C4-2B (cell line): ENCODE data around the gene GSTT2.

ENCODE experiments used
- H3K27ac ChIP-seq: fragments of 450-650 bp; 2 replicates; pipeline ENCODE4 v1.5.1; 2017
- ZFX ChIP-seq: fragments of 450-650 bp; IDR thresholded peaks from 2 replicates; pipeline ENCODE4 v1.6.1; 2017
- TF ChIP-seq, protein P1 (sequence below): fragments of 450-650 bp; conservative IDR thresholded peaks from 2 replicates; pipeline ENCODE4 v1.5.1; 2017; ENCODE audit warnings: mild to moderate bottlenecking

The GSTT2 gene

DNA sequence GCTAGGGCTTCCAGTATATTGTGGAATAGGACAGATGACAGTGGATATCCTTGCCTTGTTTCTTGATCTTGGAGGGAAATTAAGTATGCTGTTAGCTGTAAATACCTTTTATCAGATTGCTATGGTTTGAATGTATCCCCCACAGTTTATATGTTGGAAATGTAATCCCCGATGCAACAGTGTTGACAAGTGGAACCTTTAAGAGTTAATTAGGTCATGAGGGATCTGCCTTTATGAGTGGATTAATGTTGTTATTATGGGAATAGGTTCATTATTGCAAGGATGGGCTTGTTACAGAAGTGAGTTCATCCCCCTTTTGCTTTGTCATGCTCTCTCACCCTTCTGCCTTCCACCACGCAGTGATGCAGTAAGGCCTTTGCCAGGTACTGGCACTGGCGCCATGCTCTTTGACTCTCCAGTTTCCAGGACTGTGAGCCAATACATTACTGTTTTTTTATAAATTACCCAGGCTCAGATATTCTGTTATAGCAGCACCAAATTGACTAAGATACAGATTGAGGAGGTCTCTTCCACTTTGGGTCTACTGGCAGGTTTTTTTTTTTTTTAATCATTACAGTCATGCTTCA is 47.5 kb downstream of the GSTT2 start:
- no peak for TF ChIP-seq ZFX
- TF ChIP-seq, protein P1, sequence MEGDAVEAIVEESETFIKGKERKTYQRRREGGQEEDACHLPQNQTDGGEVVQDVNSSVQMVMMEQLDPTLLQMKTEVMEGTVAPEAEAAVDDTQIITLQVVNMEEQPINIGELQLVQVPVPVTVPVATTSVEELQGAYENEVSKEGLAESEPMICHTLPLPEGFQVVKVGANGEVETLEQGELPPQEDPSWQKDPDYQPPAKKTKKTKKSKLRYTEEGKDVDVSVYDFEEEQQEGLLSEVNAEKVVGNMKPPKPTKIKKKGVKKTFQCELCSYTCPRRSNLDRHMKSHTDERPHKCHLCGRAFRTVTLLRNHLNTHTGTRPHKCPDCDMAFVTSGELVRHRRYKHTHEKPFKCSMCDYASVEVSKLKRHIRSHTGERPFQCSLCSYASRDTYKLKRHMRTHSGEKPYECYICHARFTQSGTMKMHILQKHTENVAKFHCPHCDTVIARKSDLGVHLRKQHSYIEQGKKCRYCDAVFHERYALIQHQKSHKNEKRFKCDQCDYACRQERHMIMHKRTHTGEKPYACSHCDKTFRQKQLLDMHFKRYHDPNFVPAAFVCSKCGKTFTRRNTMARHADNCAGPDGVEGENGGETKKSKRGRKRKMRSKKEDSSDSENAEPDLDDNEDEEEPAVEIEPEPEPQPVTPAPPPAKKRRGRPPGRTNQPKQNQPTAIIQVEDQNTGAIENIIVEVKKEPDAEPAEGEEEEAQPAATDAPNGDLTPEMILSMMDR, result no peak
- H3K27ac ChIP-seq, result no peak overlapping the region

DNA sequence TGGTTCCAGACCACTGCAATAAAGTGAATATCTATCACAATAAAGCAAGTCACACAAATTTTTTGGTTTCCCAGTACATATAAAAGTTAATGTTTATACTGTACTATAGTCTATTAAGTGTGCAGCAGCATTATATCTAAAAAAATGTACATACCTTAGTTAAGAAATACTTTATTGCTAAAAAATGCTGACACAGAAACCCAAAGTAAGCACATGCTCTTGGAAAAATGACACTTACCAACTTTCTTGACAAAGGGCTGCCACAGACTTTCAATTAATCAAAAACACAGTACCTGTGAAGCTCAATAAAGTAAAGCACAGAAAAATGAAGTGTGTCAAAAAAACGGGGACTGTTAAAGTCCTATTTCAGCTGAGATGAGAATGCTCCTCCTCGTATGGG is 48.1 kb downstream of the GSTT2 start:
- no peak for TF ChIP-seq ZFX
- TF ChIP-seq, protein P1, result no peak

DNA sequence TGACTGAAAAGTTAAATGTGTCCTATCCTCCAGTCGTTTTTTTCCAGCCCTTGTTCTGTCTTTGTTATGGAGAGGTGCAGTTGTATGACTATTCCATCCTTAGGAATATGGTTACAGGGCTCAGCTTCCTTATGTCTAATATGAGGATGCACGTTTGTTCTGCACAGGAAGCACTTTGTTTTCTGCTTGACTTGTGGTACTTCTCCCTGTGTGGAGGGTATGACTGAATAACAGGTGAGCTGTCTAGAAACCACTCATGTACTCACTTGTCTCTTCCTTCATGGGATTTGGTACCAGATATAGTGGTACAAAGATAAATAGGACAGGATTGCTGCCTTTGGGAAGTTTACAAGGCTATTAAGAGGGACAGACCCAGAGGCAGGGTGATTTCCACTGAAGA is 48.6 kb downstream of the GSTT2 start:
- H3K27ac ChIP-seq, result no peak overlapping the region
- TF ChIP-seq ZFX, result no peak
- TF ChIP-seq, protein P1, result no peak

More for the DNA sequence above, 48.1 kb downstream of the GSTT2 start:
- H3K27ac ChIP-seq, result no peak overlapping the region

DNA sequence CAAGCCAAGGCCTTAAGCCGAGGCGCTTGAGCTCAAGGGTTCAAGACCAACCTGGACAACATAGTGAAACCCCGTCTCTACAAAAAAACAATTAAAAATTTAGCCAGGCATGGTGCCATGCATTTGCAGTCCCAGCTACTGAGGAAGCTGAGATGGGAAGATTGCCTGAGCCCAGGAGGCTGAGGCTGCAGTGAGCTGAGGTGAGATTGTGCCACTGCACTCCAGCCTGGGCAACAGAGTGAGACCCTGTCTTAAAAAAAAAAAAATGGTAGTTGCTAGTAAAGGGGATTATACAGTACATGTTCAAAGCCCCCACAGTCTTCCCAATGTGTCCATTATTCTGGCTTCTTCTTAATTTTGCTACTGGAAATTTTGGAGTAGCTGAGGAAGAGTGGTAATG is 49.4 kb downstream of the GSTT2 start:
- TF ChIP-seq ZFX, result no peak
- TF ChIP-seq, protein P1, result no peak
- no peak overlapping the region for H3K27ac ChIP-seq

DNA sequence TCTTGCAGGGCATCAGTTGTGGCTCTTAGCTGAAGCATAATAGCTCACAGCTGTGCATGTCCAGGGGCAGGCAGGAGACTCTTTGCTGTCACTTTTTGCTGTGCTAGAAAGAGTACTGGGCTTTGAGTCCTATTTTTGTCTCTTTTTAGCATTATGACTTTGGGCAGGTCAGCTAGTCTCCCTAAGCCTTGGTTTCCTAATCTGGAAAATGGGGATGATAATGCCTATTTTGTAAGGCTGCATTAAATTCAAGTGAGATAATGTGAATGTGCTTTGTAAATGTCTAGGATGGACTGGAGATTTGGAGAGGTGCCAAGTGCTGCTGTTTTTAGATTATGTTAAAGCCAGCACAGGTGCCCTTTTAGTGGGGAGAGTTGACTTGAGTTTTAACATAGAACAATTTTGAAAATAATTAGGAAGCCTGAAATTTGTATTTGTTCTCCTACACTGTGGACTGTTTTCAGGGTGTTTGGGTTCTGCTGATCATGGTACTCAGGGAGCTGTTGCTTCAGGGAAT is 50.3 kb downstream of the GSTT2 start:
- H3K27ac ChIP-seq, result no peak overlapping the region
- TF ChIP-seq ZFX, result no peak
- TF ChIP-seq, protein P1, result no peak
